ENCODE data around the gene MARVELD1.
A peak's percentile ranks its signal among the peaks of the same experiment; 100 is the strongest.

The MARVELD1 gene

GRCh38 chr10:97669571-97669970, 44.0 kb upstream of the MARVELD1 start:
- TF ChIP-seq POLR2AphosphoS5 (IDR thresholded peaks at IDR 0.05; ENCODE audit: low read depth, low read length), result no peak

DNA sequence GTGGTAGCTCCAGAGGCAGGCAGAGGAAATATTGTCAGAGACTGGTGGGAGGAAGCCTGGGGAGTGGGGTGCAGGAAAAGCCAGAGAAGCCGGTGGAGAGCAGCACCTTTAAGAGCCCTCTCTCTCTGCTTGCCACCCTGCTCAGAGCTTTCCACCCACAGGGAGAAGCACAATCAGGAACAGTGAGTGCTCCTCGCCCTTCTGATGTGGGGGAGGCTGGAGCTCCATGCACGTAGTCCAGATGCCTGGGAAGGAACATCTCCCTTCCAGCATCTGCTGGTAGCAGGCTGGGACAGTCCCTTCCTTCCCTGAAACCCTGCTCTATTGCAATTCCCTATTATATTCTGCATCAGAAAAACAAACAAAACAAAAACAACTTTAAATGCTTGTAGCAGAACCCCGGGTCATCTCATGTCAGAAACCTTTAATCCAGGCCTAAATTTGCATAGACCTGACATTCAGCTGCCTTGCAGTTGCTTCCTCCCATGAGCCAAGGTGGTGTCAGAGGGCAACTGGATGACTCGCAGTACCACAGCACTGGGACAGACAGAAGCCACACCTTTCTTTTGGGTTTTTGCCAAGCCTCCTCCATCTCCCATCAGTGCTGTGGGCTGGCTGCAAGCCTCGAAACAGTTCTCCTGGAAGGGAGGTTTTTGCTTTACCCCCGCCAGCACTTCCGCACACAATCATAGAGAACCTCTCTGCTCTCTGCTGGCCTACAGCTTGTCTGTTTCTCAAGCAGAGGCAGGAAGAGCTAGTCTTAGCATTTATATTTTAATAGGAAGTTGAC, 39.6 kb upstream of the MARVELD1 start:
- no peak for TF ChIP-seq FOXP2 (optimal IDR thresholded peaks at IDR 0.05; ENCODE audit: borderline replicate concordance, extremely low read depth, extremely low read length, insufficient read depth)
- TF ChIP-seq TAF1 (IDR thresholded peaks at IDR 0.05; ENCODE audit: borderline replicate concordance, insufficient read depth, low read length), result no peak
- TF ChIP-seq POLR2AphosphoS5 (IDR thresholded peaks at IDR 0.05; ENCODE audit: low read depth, low read length), result no peak; the same call in 1 of the 2 replicates
- TF ChIP-seq, protein P1, sequence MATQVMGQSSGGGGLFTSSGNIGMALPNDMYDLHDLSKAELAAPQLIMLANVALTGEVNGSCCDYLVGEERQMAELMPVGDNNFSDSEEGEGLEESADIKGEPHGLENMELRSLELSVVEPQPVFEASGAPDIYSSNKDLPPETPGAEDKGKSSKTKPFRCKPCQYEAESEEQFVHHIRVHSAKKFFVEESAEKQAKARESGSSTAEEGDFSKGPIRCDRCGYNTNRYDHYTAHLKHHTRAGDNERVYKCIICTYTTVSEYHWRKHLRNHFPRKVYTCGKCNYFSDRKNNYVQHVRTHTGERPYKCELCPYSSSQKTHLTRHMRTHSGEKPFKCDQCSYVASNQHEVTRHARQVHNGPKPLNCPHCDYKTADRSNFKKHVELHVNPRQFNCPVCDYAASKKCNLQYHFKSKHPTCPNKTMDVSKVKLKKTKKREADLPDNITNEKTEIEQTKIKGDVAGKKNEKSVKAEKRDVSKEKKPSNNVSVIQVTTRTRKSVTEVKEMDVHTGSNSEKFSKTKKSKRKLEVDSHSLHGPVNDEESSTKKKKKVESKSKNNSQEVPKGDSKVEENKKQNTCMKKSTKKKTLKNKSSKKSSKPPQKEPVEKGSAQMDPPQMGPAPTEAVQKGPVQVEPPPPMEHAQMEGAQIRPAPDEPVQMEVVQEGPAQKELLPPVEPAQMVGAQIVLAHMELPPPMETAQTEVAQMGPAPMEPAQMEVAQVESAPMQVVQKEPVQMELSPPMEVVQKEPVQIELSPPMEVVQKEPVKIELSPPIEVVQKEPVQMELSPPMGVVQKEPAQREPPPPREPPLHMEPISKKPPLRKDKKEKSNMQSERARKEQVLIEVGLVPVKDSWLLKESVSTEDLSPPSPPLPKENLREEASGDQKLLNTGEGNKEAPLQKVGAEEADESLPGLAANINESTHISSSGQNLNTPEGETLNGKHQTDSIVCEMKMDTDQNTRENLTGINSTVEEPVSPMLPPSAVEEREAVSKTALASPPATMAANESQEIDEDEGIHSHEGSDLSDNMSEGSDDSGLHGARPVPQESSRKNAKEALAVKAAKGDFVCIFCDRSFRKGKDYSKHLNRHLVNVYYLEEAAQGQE (IDR thresholded peaks at IDR 0.05; ENCODE audit: insufficient read depth in 1 of 2, low read depth in 2 of 2, low read length in 2 of 2), result no peak
- no peak for TF ChIP-seq SIN3A (IDR thresholded peaks at IDR 0.05; ENCODE audit: borderline replicate concordance, insufficient read depth, low read length)

DNA sequence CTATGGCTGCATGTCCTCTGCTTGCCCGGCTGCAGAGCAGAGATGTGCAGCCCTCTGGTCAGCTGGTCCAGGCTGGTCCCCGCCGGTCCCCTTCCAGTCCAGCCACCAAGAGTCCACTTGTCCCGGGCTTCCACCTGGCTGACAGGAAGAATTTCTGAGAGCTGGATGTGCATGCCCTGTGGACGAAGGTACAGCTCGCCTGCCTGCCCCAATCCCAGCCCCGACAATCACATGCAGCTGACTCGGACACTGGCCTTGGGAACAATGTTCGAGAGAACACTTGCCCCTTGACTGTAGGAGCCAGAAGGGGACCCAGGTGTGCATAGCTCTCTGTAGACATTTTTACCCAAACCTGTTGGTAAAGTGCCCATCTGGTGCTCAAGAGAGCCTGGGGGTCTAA, 38.3 kb upstream of the MARVELD1 start:
- no peak for TF ChIP-seq FOXP2 (optimal IDR thresholded peaks at IDR 0.05; ENCODE audit: borderline replicate concordance, extremely low read depth, extremely low read length, insufficient read depth)
- TF ChIP-seq TAF1 (IDR thresholded peaks at IDR 0.05; ENCODE audit: borderline replicate concordance, insufficient read depth, low read length), result no peak
- TF ChIP-seq SIN3A (IDR thresholded peaks at IDR 0.05; ENCODE audit: borderline replicate concordance, insufficient read depth, low read length), result no peak
- no peak for TF ChIP-seq POLR2AphosphoS5 (IDR thresholded peaks at IDR 0.05; ENCODE audit: low read depth, low read length)
- TF ChIP-seq, protein P1 (IDR thresholded peaks at IDR 0.05; ENCODE audit: insufficient read depth in 1 of 2, low read depth in 2 of 2, low read length in 2 of 2), result no peak

DNA sequence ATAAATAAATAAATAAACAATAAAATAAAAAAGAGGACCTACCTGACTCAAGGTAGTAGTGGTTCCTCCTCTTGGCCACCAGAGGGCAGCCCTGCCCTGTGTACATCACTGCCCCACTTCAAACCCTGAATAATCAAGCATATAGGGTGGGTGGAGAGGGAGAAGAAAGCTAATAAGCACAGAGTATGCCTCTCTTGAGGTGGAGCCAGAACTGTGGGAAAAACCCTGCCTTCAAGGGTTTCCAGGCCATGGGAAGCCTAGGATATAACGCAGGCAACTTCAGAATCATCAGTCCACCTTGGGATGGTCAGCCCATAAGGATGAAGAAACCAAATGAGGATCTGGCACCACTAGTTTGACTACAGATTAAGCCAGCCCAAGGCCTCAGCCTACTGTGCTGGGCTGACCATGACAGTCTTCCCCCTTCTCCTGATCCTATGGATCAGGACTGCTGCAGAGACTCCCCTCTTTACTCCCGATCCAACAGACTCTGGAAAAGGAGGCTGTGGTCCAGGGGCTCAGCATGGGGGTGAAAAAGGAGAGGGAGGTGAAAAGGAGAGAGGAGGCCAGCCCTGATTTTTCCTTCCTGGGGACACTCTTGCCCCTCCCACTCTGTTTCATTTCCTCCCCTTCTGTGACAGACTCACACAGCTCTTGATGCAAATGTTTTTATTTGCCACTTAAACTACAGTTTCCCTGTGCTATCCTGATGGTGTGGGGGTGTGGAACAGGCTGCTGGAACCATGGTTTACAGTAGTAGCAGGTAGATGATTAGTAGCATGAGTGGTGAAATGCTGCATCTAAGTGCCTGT, 36.6 kb upstream of the MARVELD1 start:
- no peak for TF ChIP-seq TAF1 (IDR thresholded peaks at IDR 0.05; ENCODE audit: borderline replicate concordance, insufficient read depth, low read length)
- TF ChIP-seq, protein P1 (IDR thresholded peaks at IDR 0.05; ENCODE audit: insufficient read depth in 1 of 2, low read depth in 2 of 2, low read length in 2 of 2), result no peak
- TF ChIP-seq SIN3A (IDR thresholded peaks at IDR 0.05; ENCODE audit: borderline replicate concordance, insufficient read depth, low read length), result no peak
- TF ChIP-seq POLR2AphosphoS5 (IDR thresholded peaks at IDR 0.05; ENCODE audit: low read depth, low read length), result peak; percentile 77
- TF ChIP-seq FOXP2 (optimal IDR thresholded peaks at IDR 0.05; ENCODE audit: borderline replicate concordance, extremely low read depth, extremely low read length, insufficient read depth), result no peak

DNA sequence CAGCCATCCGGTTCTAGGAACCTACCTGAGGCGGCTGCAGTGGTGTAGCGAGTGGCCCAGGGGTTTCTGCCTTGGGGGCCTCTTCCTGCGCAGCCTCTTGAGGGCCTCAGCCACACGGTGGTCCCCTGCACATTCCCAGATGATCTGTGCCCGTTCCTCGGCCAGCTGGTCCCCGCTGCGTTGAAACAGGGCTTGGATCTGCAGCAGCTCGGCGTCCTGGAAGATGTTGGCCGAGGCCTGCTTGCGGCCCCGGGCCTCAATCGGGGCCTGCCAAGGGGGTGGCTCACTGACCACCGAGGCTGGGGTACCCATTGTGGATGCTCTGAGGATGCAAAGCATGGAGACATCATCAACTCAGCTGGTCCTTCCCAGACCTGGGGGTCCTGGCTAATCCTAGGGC, 33.9 kb upstream of the MARVELD1 start:
- TF ChIP-seq SIN3A (IDR thresholded peaks at IDR 0.05; ENCODE audit: borderline replicate concordance, insufficient read depth, low read length) (no peak), FOXP2 (optimal IDR thresholded peaks at IDR 0.05; ENCODE audit: borderline replicate concordance, extremely low read depth, extremely low read length, insufficient read depth) (no peak), TAF1 (IDR thresholded peaks at IDR 0.05; ENCODE audit: borderline replicate concordance, insufficient read depth, low read length) (no peak), POLR2AphosphoS5 (IDR thresholded peaks at IDR 0.05; ENCODE audit: low read depth, low read length) (no peak)
- TF ChIP-seq, protein P1 (IDR thresholded peaks at IDR 0.05; ENCODE audit: insufficient read depth in 1 of 2, low read depth in 2 of 2, low read length in 2 of 2), result no peak

All from PFSK-1 (cell line).